K562 (cell line): ENCODE data around the gene HRAS. TPM values are rescaled to one million over a fixed set of nuclear protein-coding genes. Genes with fewer than 3 reads are reported as not detected.

Experiments
- GMEB1 ChIP-seq: fragments of 250-450 bp; sonication (Bioruptor Pico); IDR thresholded peaks from 2 replicates; pipeline ENCODE4 v1.4.0; 2020; ENCODE audit warnings: mild to moderate bottlenecking
- IFI16 ChIP-seq: fragments of 250-450 bp; sonication (Bioruptor Pico); IDR thresholded peaks from 2 replicates; pipeline ENCODE4 v2.1.2; 2022; ENCODE audit warnings: mild to moderate bottlenecking, inconsistent platforms
- MGA ChIP-seq: fragments of 450-650 bp; IDR thresholded peaks from 2 replicates; pipeline ENCODE4 v1.6.1; 2016; ENCODE audit warnings: mild to moderate bottlenecking, moderate library complexity
- NR2C2 ChIP-seq, 2 experiments: fragments of 200-800 bp in 1 of 2; sonication (Bioruptor generic) in 1 of 2; sonication (generic) in 1 of 2; formaldehyde crosslinking in 1 of 2; IDR thresholded peaks; 2 replicates each; pipeline versions ENCODE4 v1.6.1 to v1.8.0; 2016 to 2022; ENCODE audit warnings: mild to moderate bottlenecking in 1 of 2, missing compliant biosample characterization in 1 of 2, missing genetic modification characterization in 1 of 2, missing genetic modification reagents in 1 of 2
- PHF20 ChIP-seq: fragments of 450-650 bp; IDR thresholded peaks from 2 replicates; pipeline ENCODE4 v1.6.1; 2018; ENCODE audit not compliant: partially characterized antibody
- PML ChIP-seq: IDR thresholded peaks from 2 replicates; pipeline ENCODE4 v1.6.1; 2012; ENCODE audit warnings: low read length, inconsistent platforms
- POLR2AphosphoS5 ChIP-seq: IDR thresholded peaks from 2 replicates; pipeline ENCODE4 v1.6.1; 2011; ENCODE audit warnings: mild to moderate bottlenecking, low read depth, low read length, moderate library complexity; ENCODE audit not compliant: control insufficient read depth, insufficient read depth
- SRSF1 ChIP-seq: fragments of 200-400 bp; formaldehyde crosslinking; IDR thresholded peaks from 2 replicates; pipeline ENCODE4 v1.6.1; 2017; ENCODE audit warnings: mild to moderate bottlenecking, low read depth, low read length, moderate library complexity
- XRCC5 ChIP-seq: fragments of 200-400 bp; formaldehyde crosslinking; IDR thresholded peaks from 2 replicates; pipeline ENCODE4 v1.6.1; 2017; ENCODE audit warnings: low read depth, mild to moderate bottlenecking, low read length
- ZNF140 ChIP-seq: fragments of 250-450 bp; sonication (Bioruptor Pico); IDR thresholded peaks from 2 replicates; pipeline ENCODE4 v1.8.0; 2021; ENCODE audit warnings: moderate library complexity, mild to moderate bottlenecking, inconsistent platforms
- ZNF41 ChIP-seq: fragments of 250-450 bp; sonication (Bioruptor Pico); conservative IDR thresholded peaks from 2 replicates; pipeline ENCODE4 v1.4.0; 2020; ENCODE audit warnings: mild to moderate bottlenecking
- polyA plus RNA-seq, 8 experiments: library from polyadenylated mRNA; depleted of rRNA in 4 of 8; stranded (reverse) in 5 of 8; unstranded in 3 of 8; fragments of >200 nt; fragmentation: Nextera tagmentation in 2 of 8; fragmentation: Illumina TruSeq in 1 of 8; extraction: Ambion mirVana in 2 of 8; extraction: Trizol in 1 of 8; gene quantifications; 2 replicates each; pipeline versions ENCODE4 v1.2.1 to v1.2.3, GENCODE V29; 2011 to 2014; ENCODE audit warnings: inconsistent platforms in 1 of 8, missing spikeins in 1 of 8
- total RNA-seq, 7 experiments: library from RNA; depleted of rRNA in 6 of 7; stranded (reverse); fragments of >200 nt in 6 of 7; fragmentation: Illumina TruSeq in 2 of 7; extraction: Trizol in 2 of 7; gene quantifications; 2 replicates each; pipeline versions ENCODE4 v1.2.1 to v1.2.3, GENCODE V29; 2011 to 2021; ENCODE audit warnings: low replicate concordance in 1 of 7
- TF ChIP-seq, protein P1 (sequence below): IDR thresholded peaks from 2 replicates; pipeline ENCODE4 v1.6.1; 2012; ENCODE audit warnings: low read depth, low read length, improper control_type of control experiment, borderline replicate concordance

HRAS gene
- total and polyA plus RNA-seq, 9 of the 15 experiments (the other 6 are each of a cell fraction or from before 2014, with no cell fraction given), result 2.8 to 73.5 (median 29.6) TPM

- TF ChIP-seq POLR2AphosphoS5 (peak; percentile 38), GMEB1 (CRISPR knock-in tag) (peak; percentile 94), XRCC5 (no peak; the same call in 1 of the 2 replicates), MGA (peak; percentile 89), ZNF41 (CRISPR knock-in tag) (0 out of 2 replicates have a peak, but pooled peaks have one; percentile 27), NR2C2 (CRISPR knock-in tag; IDR thresholded peaks at IDR 0.05) (peak; percentile 68; the same call in 1 of the 2 replicates), NR2C2 (tag; IDR thresholded peaks at IDR 0.05) (peak; percentile 89), PML (peak; percentile 33; the same call in 1 of the 2 replicates), IFI16 (no peak), PHF20 (no peak), SRSF1 (peak; percentile 93), ZNF140 (CRISPR knock-in tag) (no peak)
- TF ChIP-seq, protein P1, sequence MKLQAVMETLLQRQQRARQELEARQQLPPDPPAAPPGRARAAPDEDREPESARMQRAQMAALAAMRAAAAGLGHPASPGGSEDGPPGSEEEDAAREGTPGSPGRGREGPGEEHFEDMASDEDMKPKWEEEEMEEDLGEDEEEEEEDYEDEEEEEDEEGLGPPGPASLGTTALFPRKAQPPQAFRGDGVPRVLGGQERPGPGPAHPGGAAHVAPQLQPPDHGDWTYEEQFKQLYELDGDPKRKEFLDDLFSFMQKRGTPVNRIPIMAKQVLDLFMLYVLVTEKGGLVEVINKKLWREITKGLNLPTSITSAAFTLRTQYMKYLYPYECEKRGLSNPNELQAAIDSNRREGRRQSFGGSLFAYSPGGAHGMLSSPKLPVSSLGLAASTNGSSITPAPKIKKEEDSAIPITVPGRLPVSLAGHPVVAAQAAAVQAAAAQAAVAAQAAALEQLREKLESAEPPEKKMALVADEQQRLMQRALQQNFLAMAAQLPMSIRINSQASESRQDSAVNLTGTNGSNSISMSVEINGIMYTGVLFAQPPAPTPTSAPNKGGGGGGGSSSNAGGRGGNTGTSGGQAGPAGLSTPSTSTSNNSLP, result no peak
Measured at GRCh38 chr11:506238-506994, 29.0 kb downstream of the HRAS start (continued).
